HUDEP-2 (cell line): Measurements from ENCODE around the gene TRIM22.
"Not testable (repeated sequence)": the region's sequence is repeated elsewhere in the genome, so short reads cannot be mapped to it uniquely, and the experiment has no call there.

Experiments
- DNase-seq, 76 experiments: peaks; one replicate each; lab custom pipeline; 2025; ENCODE audit not compliant: unreplicated experiment in 76 of 76; lab: John Stamatoyannopoulos, UW

The TRIM22 gene

DNA sequence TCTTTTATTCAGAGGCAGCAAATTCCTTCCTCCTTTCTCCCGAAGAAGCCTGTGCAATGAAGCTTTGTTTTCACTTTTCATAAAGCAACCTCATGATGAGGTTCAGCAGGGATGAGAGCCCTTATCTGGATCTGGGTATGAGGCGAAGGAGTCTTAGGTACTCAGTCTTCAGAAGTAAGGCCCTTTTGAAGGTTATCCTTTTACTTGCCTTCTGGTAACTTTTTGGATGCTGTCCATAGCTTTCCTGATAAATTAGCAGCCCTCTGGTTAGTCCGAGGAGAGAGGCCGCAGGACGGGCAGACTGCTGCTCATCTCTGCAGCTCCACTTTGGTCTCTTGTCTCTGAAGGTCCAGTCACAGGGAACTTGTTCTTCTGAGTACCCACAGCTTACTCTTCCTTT lies 1.1 kb downstream of the TRIM22 start:
- DNase-seq, result no peak

DNA sequence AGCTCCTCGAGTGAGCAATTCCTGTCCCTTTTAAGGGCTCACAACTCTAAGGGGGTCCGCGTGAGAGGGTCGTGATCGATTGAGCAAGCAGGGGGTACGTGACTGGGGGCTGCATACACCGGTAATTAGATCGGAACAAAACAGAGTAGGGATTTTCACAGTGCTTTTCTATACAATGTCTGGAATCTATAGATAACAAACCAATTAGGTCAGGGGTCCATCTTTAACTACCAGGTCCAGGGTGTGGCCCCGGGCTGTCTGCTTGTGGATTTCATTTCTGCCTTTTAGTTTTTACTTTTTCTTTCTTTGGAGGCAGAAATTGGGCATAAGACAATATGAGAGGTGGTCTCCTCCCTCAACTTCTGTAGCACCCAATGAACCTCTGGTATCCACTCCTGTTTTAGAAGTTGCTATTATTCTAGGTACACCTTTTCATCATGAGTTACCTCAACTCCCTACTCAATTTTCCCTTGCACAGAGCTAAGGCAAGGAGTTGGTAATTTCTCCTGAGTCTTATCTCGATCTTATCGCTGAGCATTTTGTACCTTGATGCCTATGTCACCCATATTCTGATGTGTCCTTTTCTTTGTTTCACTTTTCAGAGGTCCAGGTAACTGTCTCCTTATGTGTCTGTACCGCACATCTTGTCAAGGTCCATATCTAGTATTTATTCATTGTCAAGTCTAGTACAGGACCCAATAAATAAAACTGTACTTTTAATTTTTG lies 1.8 kb downstream of the TRIM22 start:
- DNase-seq, result not testable (repeated sequence)

DNA sequence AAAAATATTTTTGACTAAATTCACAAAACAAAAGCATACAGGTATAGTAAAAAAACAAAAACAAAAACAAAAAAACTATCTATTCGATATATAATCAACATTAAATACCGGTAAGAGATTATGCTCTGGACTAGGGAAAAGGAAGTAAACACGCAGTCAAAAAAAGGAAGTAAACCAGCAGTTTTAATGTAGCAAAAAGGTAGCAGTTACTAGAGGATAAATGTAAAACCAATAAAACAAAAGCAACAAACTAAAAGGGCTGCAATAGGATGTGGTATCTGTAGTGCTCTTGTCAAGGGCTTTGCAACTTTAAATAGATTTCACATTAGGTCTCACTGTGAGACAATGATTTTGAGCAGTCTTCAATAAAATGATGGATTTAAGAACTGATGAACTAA lies 2.4 kb downstream of the TRIM22 start:
- no peak for DNase-seq

DNA sequence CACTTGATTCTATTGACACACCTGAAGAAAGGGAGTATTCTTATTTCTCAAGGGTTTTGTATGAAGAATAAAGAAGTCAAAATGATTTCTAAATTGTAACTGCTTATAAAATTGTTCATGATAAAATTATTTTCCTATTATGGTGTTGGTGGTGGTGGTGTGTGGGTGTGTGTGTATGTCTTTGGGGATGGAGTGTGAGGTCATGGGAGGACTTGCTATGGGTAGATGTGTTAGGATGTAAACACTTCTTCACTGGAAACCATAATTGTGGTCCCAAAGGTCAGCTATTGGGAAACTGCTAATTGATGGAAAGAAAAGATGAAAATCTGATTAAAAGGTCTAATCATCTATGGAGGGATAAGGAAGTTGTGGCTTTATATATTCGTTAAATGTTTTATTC lies 5.1 kb downstream of the TRIM22 start:
- DNase-seq, result no peak

DNA sequence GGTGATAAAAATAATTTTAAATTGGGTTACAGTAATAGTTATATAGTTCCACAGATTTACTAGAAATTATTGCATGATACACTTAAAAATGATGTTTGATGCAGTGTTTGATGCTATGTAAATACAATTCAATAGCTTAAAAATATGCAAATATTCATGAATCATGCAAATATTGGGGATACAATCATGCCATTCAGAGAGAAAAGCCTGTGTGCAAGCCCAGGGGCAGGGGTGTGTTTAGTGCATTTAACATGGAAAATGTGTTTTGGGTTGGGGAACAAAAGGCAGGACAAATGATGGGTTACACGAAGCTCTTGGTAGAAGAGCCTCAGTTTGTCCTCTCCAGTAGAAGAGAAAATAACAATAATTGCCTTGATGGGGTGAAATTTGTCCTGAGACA lies 6.0 kb downstream of the TRIM22 start:
- no peak for DNase-seq

DNA sequence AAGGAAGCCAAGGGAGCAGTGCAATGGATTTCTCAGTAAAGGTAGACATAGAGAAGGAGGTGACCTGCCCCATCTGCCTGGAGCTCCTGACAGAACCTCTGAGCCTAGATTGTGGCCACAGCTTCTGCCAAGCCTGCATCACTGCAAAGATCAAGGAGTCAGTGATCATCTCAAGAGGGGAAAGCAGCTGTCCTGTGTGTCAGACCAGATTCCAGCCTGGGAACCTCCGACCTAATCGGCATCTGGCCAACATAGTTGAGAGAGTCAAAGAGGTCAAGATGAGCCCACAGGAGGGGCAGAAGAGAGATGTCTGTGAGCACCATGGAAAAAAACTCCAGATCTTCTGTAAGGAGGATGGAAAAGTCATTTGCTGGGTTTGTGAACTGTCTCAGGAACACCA lies 6.6 kb downstream of the TRIM22 start:
- no peak for DNase-seq

DNA sequence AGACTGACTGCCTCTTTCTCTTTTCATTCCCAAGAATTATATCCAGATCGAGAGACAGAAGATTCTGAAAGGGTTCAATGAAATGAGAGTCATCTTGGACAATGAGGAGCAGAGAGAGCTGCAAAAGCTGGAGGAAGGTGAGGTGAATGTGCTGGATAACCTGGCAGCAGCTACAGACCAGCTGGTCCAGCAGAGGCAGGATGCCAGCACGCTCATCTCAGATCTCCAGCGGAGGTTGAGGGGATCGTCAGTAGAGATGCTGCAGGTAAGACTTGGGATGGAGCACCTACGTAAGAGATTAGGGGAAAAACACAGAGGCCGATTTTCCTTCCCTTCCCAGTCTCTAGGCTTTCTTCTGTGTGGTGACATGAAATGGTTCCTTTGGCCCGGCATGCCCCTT lies 8.7 kb downstream of the TRIM22 start:
- no peak for DNase-seq

- DNase-seq, result no peak
These were observed 10.9 kb downstream of the TRIM22 start for GRCh38 chr11:5700421-5701054.

DNA sequence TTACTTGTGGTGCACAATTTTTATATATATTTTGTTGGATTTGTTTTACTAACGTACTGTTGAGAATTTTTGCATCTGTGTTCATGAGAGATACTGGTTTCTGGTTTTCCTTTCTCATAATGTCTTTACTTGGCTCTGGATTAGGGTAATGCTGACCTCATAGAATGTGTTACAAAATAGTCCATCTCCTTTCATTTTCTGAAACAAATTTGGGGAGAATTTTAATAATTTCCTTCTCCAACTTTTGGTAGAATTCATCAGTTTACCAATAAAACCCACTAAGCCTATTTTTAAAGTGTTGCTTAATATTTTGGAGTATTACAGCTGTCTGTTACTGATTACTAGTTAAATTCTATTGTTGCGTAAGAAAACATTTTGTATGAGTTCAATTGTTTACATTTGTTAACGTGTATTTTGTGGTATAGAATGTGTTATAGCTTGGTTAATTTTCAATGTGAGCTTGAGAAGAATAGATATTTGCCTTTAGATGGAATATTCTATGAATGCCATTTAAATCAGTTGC lies 11.5 kb downstream of the TRIM22 start:
- no peak for DNase-seq

GRCh38 chr11:5703741-5704536 lies 14.3 kb downstream of the TRIM22 start:
- DNase-seq, result no peak

GRCh38 chr11:5705688-5706087 lies 16.1 kb downstream of the TRIM22 start:
- no peak for DNase-seq

- peak in 1 of 76 experiments; percentile 8 for DNase-seq
These were observed 22.9 kb downstream of the TRIM22 start for GRCh38 chr11:5712507-5712906.

- DNase-seq, result no peak
These were observed 24.1 kb downstream of the TRIM22 start for GRCh38 chr11:5713695-5714094.

- DNase-seq, result not testable (repeated sequence)
These were observed 26.9 kb downstream of the TRIM22 start for GRCh38 chr11:5716518-5716917.

GRCh38 chr11:5719703-5720495 lies 30.3 kb downstream of the TRIM22 start:
- DNase-seq, result no peak

GRCh38 chr11:5722622-5723021 lies 33.0 kb downstream of the TRIM22 start:
- no peak for DNase-seq

GRCh38 chr11:5726351-5726750 lies 36.8 kb downstream of the TRIM22 start:
- DNase-seq, result no peak

DNA sequence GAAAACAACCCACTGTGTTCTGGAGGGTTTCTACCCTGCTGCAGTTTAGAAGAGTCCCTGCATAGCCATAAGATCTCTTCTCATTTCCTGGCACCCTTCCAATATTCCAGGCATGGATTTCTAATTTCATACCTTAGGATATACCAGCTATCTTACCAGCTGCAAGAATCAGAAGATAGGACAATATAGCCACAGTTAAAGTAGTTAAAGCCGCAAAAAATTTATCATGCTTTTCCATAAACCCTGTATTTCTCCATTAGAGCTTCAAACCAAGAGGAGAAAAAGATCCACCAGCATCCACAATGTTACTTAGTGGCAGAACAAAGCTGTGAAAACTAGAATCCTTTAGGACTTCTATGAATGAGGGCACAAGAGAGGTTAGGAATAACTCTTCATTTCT lies 38.1 kb downstream of the TRIM22 start:
- no peak for DNase-seq

- DNase-seq, result no peak
These were observed 46.8 kb downstream of the TRIM22 start, which contains the start of gene OR56B1 for GRCh38 chr11:5736396-5736795. TSS of gene OR56B1 (plus strand) at chr11:5736448. CDS start at chr11:5736517, 69 bp downstream.

- no peak for DNase-seq
These were observed 47.5 kb downstream of the TRIM22 start for GRCh38 chr11:5737091-5737490.
